ENCODE results near the gene B4GAT1.
A peak's percentile ranks its signal among the peaks of the same experiment; 100 is the strongest.
"Not testable (repeated sequence)": the region's sequence is repeated elsewhere in the genome, so short reads cannot be mapped to it uniquely, and the experiment has no call there.

B4GAT1 gene

DNA sequence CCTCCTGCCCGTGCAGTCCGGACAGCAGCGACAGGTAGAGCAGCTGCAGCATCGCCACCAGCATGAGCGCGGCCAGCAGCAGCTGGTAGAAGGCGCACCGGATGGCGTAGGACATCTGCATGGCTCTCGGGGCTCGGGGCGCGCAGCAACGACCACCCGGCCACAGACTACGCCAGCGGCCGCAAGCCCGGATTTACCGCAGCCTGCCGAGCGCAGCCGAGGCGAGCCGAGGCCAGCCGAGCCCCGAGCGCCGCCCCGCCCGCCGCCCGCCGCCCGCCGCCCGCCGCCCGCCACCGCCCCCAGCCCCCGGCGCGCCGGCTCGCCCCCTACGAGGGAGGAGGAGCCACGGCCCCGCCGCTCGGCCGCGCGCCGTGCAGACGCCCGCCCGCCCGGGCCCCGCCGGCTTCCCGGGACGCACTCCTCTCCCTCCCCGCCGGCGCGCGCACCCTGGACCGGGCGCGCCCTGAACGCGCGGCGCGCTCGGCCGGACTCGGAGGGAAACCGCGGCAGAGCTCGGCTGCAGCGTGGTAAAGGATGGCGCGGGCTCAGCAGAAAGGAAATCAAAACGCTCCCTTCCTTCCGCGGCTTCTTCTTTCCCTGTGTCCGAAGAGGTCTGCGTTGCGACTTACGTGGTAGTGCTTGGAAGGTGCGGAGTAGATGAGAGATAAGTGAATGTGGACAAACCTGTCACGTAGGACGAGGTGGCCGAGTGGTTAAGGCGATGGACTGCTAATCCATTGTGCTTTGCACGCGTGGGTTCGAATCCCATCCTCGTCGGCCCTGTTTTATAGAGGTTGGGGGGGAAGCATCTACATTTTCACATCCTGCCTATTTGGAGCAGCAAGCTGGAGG is at the start of gene B4GAT1:
Gene B4GAT1 (minus strand): TSS at position 205 of the 852 bp plus-strand sequence. CDS start 84 bp downstream, at position 121.
- H3K9me3 ChIP-seq (ENCODE audit: insufficient read depth, low read length) = no peaks in the 10 kb centered on the region

DNA sequence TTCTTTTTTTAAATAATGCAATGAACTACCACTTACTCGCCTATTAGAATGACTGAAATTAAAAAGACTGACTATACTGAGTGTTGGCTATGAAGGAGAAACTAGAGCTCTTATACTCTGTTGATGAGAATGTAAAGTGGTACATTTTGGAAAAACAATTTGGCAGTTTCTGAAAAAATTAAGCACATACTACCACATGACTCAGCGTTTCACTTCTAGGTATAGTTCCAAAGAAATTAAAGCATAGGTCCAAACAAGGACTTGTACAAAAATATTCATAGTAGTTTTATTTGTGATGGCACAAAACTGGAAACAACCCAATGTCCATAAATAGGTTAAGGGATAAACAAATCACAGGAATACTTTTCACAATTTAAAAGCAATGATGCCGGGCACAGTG is 46.5 kb upstream of the B4GAT1 start:
- Histone ChIP-seq H3K4me3 (ENCODE audit: insufficient read length, low read depth) (no peak overlapping the region), H3K36me3 (ENCODE audit: insufficient read depth, insufficient read length, low read length) (no peaks in the 10 kb centered on the region), H3K9ac (ENCODE audit: insufficient read length, low read depth) (no peak overlapping the region), H3K4me1 (ENCODE audit: insufficient read depth, insufficient read length) (peaks cover 3% of the 10 kb centered on the region), H3K27me3 (ENCODE audit: insufficient read depth, insufficient read length) (no peaks in the 10 kb centered on the region), H3K9me3 (ENCODE audit: insufficient read depth, low read length) (no peaks in the 10 kb centered on the region)
- no peak for DNase-seq (ENCODE audit: low read depth, low spot score)
- no peak for TF ChIP-seq ZNF274 (IDR thresholded peaks at IDR 0.05; ENCODE audit: low read depth, low read length)
- no peak for TF ChIP-seq SUZ12 (IDR thresholded peaks at IDR 0.05; ENCODE audit: extremely low read depth, insufficient read depth, insufficient read length)
- TF ChIP-seq YY1 (IDR thresholded peaks at IDR 0.05; ENCODE audit: insufficient read depth, insufficient read length) = no peak

More for the DNA sequence above, at the start of gene B4GAT1:
- Histone ChIP-seq H3K9ac (ENCODE audit: insufficient read length, low read depth) (peak within 1 kb of the TSS; percentile 99), H3K36me3 (ENCODE audit: insufficient read depth, insufficient read length, low read length) (peaks cover 11% of the 10 kb centered on the region), H3K4me1 (ENCODE audit: insufficient read depth, insufficient read length) (peaks cover 14% of the 10 kb centered on the region), H3K27me3 (ENCODE audit: insufficient read depth, insufficient read length) (peaks cover 15% of the 10 kb centered on the region), H3K4me3 (ENCODE audit: insufficient read length, low read depth) (peak within 1 kb of the TSS; percentile 91)
- TF ChIP-seq YY1 (IDR thresholded peaks at IDR 0.05; ENCODE audit: insufficient read depth, insufficient read length) (no peak), SUZ12 (IDR thresholded peaks at IDR 0.05; ENCODE audit: extremely low read depth, insufficient read depth, insufficient read length) (no peak), ZNF274 (IDR thresholded peaks at IDR 0.05; ENCODE audit: low read depth, low read length) (no peak)
- no peak for DNase-seq (ENCODE audit: low read depth, low spot score)

DNA sequence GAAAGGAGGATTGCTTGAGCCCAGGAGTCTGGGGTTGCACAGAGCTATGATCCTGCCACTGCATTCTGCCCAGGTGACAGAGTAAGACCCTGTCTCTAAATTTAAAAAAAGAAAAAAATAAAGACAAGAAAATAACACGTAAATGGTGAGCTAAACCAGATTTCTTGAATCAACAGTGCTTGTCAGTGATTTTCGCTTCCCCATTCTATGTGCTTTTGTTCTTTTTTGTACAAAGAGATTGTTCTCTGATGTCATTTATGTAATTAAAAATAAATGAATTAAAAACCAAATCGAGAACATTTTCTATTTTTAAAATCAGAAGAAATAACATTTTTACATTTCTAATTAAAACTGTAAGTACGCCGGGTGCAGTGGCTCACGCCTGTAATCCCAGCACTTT is 43.9 kb upstream of the B4GAT1 start:
- H3K27me3 ChIP-seq (ENCODE audit: insufficient read depth, insufficient read length) = peaks cover 10% of the 10 kb centered on the region
- no peak for TF ChIP-seq YY1 (IDR thresholded peaks at IDR 0.05; ENCODE audit: insufficient read depth, insufficient read length)
- no peak for TF ChIP-seq ZNF274 (IDR thresholded peaks at IDR 0.05; ENCODE audit: low read depth, low read length)
- no peak for TF ChIP-seq SUZ12 (IDR thresholded peaks at IDR 0.05; ENCODE audit: extremely low read depth, insufficient read depth, insufficient read length)
- no peak overlapping the region for H3K4me3 ChIP-seq (ENCODE audit: insufficient read length, low read depth)
- H3K36me3 ChIP-seq (ENCODE audit: insufficient read depth, insufficient read length, low read length) = no peaks in the 10 kb centered on the region
- no peaks in the 10 kb centered on the region for H3K9me3 ChIP-seq (ENCODE audit: insufficient read depth, low read length)
- H3K9ac ChIP-seq (ENCODE audit: insufficient read length, low read depth) = no peak overlapping the region
- DNase-seq (ENCODE audit: low read depth, low spot score) = no peak
- peaks cover 6% of the 10 kb centered on the region for H3K4me1 ChIP-seq (ENCODE audit: insufficient read depth, insufficient read length)

DNA sequence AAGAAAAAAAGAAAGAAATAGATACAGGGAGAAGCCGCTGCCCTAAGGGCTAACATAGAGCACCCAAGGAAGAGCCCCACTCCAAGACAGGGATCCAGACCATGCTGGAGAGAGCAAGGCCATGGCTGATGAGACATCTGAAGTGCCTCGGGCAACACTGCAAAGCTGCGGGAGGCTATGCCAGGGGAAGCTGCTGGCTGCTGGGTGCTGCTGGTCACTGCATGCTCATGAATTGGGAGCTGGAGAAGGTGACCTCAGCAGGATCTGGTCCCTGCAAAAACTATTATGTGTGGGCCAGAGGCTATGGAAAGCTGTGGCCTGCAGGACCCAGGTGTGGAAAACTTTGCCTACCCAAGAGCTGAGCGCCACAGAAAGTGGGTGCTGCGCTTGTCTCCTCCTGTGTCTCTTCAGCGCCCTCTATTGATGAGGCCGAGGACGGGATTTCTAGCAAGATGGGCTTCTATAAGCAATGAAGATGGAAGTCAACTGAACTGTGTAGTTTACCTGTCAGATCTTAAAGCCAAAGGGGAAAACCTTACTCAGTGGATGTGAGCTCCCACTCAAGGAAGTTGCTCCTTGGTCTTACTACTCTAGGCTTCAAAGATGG is 41.5 kb upstream of the B4GAT1 start:
- H3K4me3 ChIP-seq (ENCODE audit: insufficient read length, low read depth) = no peak overlapping the region
- peak; percentile 76 for DNase-seq (ENCODE audit: low read depth, low spot score)

DNA sequence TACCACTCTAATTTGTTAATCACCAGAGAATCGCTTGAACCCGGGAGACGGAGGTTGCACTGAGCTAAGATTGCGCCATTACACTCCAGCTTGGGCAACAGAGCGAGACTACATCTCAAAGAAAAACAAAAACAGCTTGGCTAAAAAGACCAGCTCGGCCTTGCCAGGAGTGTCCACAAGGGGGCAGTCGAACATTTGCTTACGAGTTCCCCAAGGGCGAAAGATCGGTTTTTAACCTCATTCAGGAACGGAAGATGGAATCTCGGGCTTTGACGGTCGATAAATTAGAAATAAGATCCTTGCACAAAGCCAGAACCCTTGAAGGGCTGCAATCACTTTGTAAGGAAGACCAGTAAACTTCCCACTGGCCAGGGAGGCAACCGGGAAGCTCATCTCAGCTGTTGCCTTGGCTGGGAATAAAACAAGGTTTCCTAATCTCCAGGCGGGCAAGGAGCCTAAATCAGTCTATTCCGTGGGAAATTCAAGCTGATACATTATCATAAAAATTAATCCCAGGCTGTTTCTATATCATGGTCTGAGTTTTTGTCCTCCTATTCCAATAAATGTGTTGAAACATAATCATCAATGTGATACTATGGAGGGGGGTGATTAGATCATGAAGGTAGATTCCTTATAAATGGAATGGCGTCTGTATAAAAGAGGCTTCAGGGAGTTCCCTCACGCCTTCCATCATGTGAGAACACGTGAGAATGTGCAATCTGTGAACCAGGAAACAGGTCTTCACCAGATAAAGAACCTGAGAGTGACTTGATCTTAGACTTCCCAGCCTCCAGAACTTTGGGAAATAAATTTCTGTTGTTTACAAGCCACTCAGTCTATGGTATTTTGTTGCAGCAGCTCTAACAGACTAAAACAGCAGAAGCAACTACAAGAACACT is 39.0 kb upstream of the B4GAT1 start:
- H3K4me3 ChIP-seq (ENCODE audit: insufficient read length, low read depth) = no peak overlapping the region
- peak; percentile 83 for DNase-seq (ENCODE audit: low read depth, low spot score)
- peak overlapping the region; percentile 65 for H3K9ac ChIP-seq (ENCODE audit: insufficient read length, low read depth)

More for the DNA sequence above, 41.5 kb upstream of the B4GAT1 start:
- TF ChIP-seq ZNF274 (IDR thresholded peaks at IDR 0.05; ENCODE audit: low read depth, low read length) = no peak
- TF ChIP-seq SUZ12 (IDR thresholded peaks at IDR 0.05; ENCODE audit: extremely low read depth, insufficient read depth, insufficient read length) = no peak
- no peak for TF ChIP-seq YY1 (IDR thresholded peaks at IDR 0.05; ENCODE audit: insufficient read depth, insufficient read length)
- Histone ChIP-seq H3K9me3 (ENCODE audit: insufficient read depth, low read length) (no peaks in the 10 kb centered on the region), H3K4me1 (ENCODE audit: insufficient read depth, insufficient read length) (peaks cover 3% of the 10 kb centered on the region), H3K9ac (ENCODE audit: insufficient read length, low read depth) (peak overlapping the region; percentile 51), H3K27me3 (ENCODE audit: insufficient read depth, insufficient read length) (peaks cover 11% of the 10 kb centered on the region), H3K36me3 (ENCODE audit: insufficient read depth, insufficient read length, low read length) (no peaks in the 10 kb centered on the region)

DNA sequence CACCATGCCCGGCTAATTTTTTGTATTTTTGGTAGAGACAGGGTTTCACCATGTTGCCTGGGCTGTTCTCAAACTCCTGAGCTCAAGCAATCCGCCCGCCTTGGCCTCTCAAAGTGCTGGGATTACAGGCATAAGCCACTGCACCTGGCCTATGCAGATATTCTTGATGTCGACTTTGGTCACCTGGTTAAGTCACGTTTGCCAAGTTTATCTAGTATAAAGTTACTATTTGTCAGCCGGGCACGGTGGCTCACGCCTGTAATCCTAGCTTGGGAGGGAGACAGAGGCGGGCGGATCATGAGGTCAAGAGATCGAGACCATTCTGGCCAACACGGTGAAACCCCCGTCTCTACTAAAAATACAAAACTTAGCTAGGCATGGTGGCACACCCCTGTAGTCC is 36.9 kb upstream of the B4GAT1 start:
- H3K4me1 ChIP-seq (ENCODE audit: insufficient read depth, insufficient read length); DNase-seq (ENCODE audit: low read depth, low spot score); H3K36me3 ChIP-seq (ENCODE audit: insufficient read depth, insufficient read length, low read length); H3K4me3 ChIP-seq (ENCODE audit: insufficient read length, low read depth); H3K9ac ChIP-seq (ENCODE audit: insufficient read length, low read depth); H3K9me3 ChIP-seq (ENCODE audit: insufficient read depth, low read length): not testable (repeated sequence)
- H3K27me3 ChIP-seq (ENCODE audit: insufficient read depth, insufficient read length) = peaks cover 11% of the 10 kb centered on the region

More for the DNA sequence above, 39.0 kb upstream of the B4GAT1 start:
- H3K9me3 ChIP-seq (ENCODE audit: insufficient read depth, low read length) = no peaks in the 10 kb centered on the region
- no peaks in the 10 kb centered on the region for H3K36me3 ChIP-seq (ENCODE audit: insufficient read depth, insufficient read length, low read length)
- no peak for TF ChIP-seq ZNF274 (IDR thresholded peaks at IDR 0.05; ENCODE audit: low read depth, low read length)
- TF ChIP-seq YY1 (IDR thresholded peaks at IDR 0.05; ENCODE audit: insufficient read depth, insufficient read length) = no peak
- TF ChIP-seq SUZ12 (IDR thresholded peaks at IDR 0.05; ENCODE audit: extremely low read depth, insufficient read depth, insufficient read length) = no peak
- H3K27me3 ChIP-seq (ENCODE audit: insufficient read depth, insufficient read length) = peaks cover 11% of the 10 kb centered on the region
- H3K4me1 ChIP-seq (ENCODE audit: insufficient read depth, insufficient read length) = peaks cover 3% of the 10 kb centered on the region

DNA sequence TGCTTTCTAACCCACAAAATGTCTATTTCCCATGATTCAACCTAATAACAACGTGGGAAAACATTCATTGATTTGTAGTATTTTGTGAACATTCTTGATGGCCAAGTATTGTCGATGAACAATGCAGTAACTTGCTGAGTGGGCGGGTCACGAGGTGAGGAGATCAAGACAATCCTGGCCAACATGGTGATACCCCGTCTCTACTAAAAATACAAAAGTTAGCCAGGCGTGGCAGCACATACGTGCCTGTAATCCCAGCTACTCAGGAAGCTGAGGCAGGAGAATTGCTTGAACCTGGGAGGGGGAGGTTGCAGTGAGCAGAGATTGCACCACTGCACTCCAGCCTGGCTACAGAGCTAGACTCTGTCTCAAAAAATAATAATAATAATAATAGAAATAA is 32.8 kb upstream of the B4GAT1 start:
- not testable (repeated sequence) for H3K9ac ChIP-seq (ENCODE audit: insufficient read length, low read depth); DNase-seq (ENCODE audit: low read depth, low spot score)

DNA sequence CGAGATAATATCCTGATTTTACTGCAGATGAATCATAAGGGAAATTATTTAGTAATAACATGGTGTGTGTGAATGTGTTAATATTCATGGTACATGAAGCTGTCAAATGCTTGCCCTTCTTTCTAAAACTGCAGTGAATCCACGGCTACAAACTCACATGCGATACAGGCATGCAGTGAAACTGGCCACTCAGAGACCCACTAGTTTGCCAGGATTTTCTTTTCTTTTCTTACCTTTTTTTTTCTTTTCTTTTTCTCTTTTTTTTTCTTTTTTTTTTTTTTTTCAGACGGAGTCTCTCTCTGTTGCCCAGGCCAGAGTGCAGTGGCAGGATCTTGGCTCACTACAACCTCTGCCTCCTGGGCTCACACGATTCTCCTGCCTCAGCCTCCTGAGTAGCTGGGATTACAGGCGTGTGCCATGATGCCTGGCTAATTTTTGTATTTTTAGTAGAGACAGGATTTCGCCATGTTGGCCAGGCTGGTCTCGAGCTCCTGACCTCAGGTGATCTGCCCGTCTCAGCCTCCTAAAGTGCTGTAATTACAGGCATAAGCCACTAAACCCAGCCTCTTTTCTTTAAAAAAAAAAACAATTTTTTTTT is 26.4 kb upstream of the B4GAT1 start:
- not testable (repeated sequence) for H3K4me1 ChIP-seq (ENCODE audit: insufficient read depth, insufficient read length); H3K27me3 ChIP-seq (ENCODE audit: insufficient read depth, insufficient read length); H3K9me3 ChIP-seq (ENCODE audit: insufficient read depth, low read length); H3K4me3 ChIP-seq (ENCODE audit: insufficient read length, low read depth); H3K9ac ChIP-seq (ENCODE audit: insufficient read length, low read depth); DNase-seq (ENCODE audit: low read depth, low spot score)
- H3K36me3 ChIP-seq (ENCODE audit: insufficient read depth, insufficient read length, low read length) = peaks cover 10% of the 10 kb centered on the region

More for the DNA sequence above, 32.8 kb upstream of the B4GAT1 start:
- not testable (repeated sequence) for H3K36me3 ChIP-seq (ENCODE audit: insufficient read depth, insufficient read length, low read length); H3K4me1 ChIP-seq (ENCODE audit: insufficient read depth, insufficient read length); H3K9me3 ChIP-seq (ENCODE audit: insufficient read depth, low read length); H3K27me3 ChIP-seq (ENCODE audit: insufficient read depth, insufficient read length); H3K4me3 ChIP-seq (ENCODE audit: insufficient read length, low read depth)

All from NT2/D1 (cell line).